Measurements from ENCODE around the gene ZNF488. TPM values are rescaled to one million over a fixed set of nuclear protein-coding genes. Genes with fewer than 3 reads are reported as not detected.
A peak's percentile ranks its signal among the peaks of the same experiment; 100 is the strongest.

The ZNF488 gene
- total RNA-seq, 1 donor from 2014 or later = 0.41 TPM

- no peak overlapping the region for H3K4me3 ChIP-seq
- DNase-seq = no peak
- H3K27me3 ChIP-seq = no peaks in the 10 kb centered on the region
- no peak for TF ChIP-seq CTCF (IDR thresholded peaks at IDR 0.05)
- no peaks in the 10 kb centered on the region for H3K36me3 ChIP-seq
- intact Hi-C loops (cut with DNase I) = no loop called here
- H3K27ac ChIP-seq = no peak overlapping the region
- H3K4me1 ChIP-seq = no peaks in the 10 kb centered on the region
- no peak for ATAC-seq
- no peaks in the 10 kb centered on the region for H3K9me3 ChIP-seq
Observed at GRCh38 chr10:47415520-47416304, 31.6 kb upstream of the ZNF488 start.

- ATAC-seq (no peak), DNase-seq (peak; percentile 44)
- TF ChIP-seq CTCF (IDR thresholded peaks at IDR 0.05) = no peak
- intact Hi-C loops (cut with DNase I) = no loop called here
- Histone ChIP-seq H3K4me1 (no peaks in the 10 kb centered on the region), H3K36me3 (no peaks in the 10 kb centered on the region), H3K27ac (no peak overlapping the region), H3K4me3 (no peak overlapping the region), H3K9me3 (no peaks in the 10 kb centered on the region), H3K27me3 (no peaks in the 10 kb centered on the region)
Observed at GRCh38 chr10:47414752-47415519, 30.8 kb upstream of the ZNF488 start.

GRCh38 chr10:47414227-47414592 is 30.1 kb upstream of the ZNF488 start:
- TF ChIP-seq CTCF (IDR thresholded peaks at IDR 0.05) = no peak
- no peaks in the 10 kb centered on the region for H3K4me1 ChIP-seq
- no peak overlapping the region for H3K27ac ChIP-seq
- H3K4me3 ChIP-seq = no peak overlapping the region
- intact Hi-C loops (cut with DNase I) = no loop called here
- no peaks in the 10 kb centered on the region for H3K36me3 ChIP-seq
- DNase-seq = no peak
- H3K27me3 ChIP-seq = no peaks in the 10 kb centered on the region
- no peak for ATAC-seq
- no peaks in the 10 kb centered on the region for H3K9me3 ChIP-seq

GRCh38 chr10:47413531-47414226 is 29.6 kb upstream of the ZNF488 start:
- no peaks in the 10 kb centered on the region for H3K27me3 ChIP-seq
- H3K27ac ChIP-seq = no peak overlapping the region
- ATAC-seq = no peak
- no peaks in the 10 kb centered on the region for H3K9me3 ChIP-seq
- TF ChIP-seq CTCF (IDR thresholded peaks at IDR 0.05) = no peak
- no peaks in the 10 kb centered on the region for H3K4me1 ChIP-seq
- no peak for DNase-seq
- intact Hi-C loops (cut with DNase I) = no loop called here
- H3K36me3 ChIP-seq = no peaks in the 10 kb centered on the region
- H3K4me3 ChIP-seq = no peak overlapping the region

GRCh38 chr10:47412869-47413268 is 28.8 kb upstream of the ZNF488 start:
- ATAC-seq (no peak), DNase-seq (no peak)
- TF ChIP-seq CTCF (IDR thresholded peaks at IDR 0.05) = no peak
- intact Hi-C loops (cut with DNase I) = no loop called here
- H3K36me3 ChIP-seq = no peaks in the 10 kb centered on the region
- no peaks in the 10 kb centered on the region for H3K27me3 ChIP-seq
- H3K27ac ChIP-seq = no peak overlapping the region
- no peaks in the 10 kb centered on the region for H3K4me1 ChIP-seq
- H3K4me3 ChIP-seq = no peak overlapping the region
- H3K9me3 ChIP-seq = no peaks in the 10 kb centered on the region

All from upper lobe of right lung (tissue), 1 donor.